K562 (cell line): ENCODE results near the gene C4orf17. TPM values are rescaled to one million over a fixed set of nuclear protein-coding genes. Genes with fewer than 3 reads are reported as not detected.

Source experiments
- ATAC-seq: fragments of 200-7000 bp; cut with Tn5 transposase; 3 replicates; pipeline ENCODE4 v1.9.1; 2020; ENCODE audit warnings: moderate library complexity
- BruUV-seq: library from RNA; stranded (reverse); fragments of 400-500 nt; replicated peaks from 2 replicates; lab custom pipeline; 2021; lab: Mats Ljungman, UMichigan
- CTCF ChIA-PET: fragments of 300-600 bp; formaldehyde crosslinking; extraction: SDS; loops from one replicate; lab custom pipeline; 2021; ENCODE audit warnings: low intra/inter-chr PET ratio; lab: Yijun Ruan, JAX
- POLR2A ChIA-PET: fragments of 300-600, 350-650 bp; sonication (Branson Sonifier 250); formaldehyde crosslinking; extraction: SDS; loops from one replicate; lab custom pipeline; 2021; ENCODE audit warnings: antibody characterized with exemption, inconsistent platforms; lab: Yijun Ruan, JAX
- DNase-seq, 4 experiments: peaks; one replicate each; pipeline versions ENCODE4 v3.0.0 to v3.0.0-alpha.2; 2011 to 2018; ENCODE audit warnings: low spot score in 3 of 4, mixed read lengths in 3 of 4; ENCODE audit errors: extremely low read depth in 1 of 4
- FAIRE-seq: peaks from 2 replicates; lab custom pipeline; 2011; peaks lifted over from hg19 to GRCh38; lab: Jason Lieb, UNC
- H2AFZ ChIP-seq: 2 replicates; pipeline ENCODE4 v1.6.0; 2011; ENCODE audit warnings: low read depth, low read length, control low read depth, inconsistent platforms
- H3K27ac ChIP-seq: fragments of 200-600 bp; 3 replicates; pipeline ENCODE4 v1.8.0; 2011; ENCODE audit warnings: low read depth, mild to moderate bottlenecking, control low read depth, inconsistent platforms, low read length, moderate library complexity, mixed read lengths; ENCODE audit errors: extremely low read depth
- H3K27me3 ChIP-seq, 2 experiments: fragments of 300-600 bp in 1 of 2; 2 replicates in 1 of 2; 3 replicates in 1 of 2; pipeline versions ENCODE4 v1.6.0 to v1.8.0; 2011; ENCODE audit warnings: inconsistent platforms in 2 of 2, low read length in 2 of 2, mild to moderate bottlenecking in 1 of 2, mixed read lengths in 1 of 2, moderate library complexity in 1 of 2; ENCODE audit not compliant: control insufficient read depth in 2 of 2, insufficient read depth in 2 of 2
- H3K36me3 ChIP-seq: fragments of 300-600 bp; 3 replicates; pipeline ENCODE4 v1.8.0; 2011; ENCODE audit warnings: mild to moderate bottlenecking, low read length, inconsistent platforms; ENCODE audit not compliant: control insufficient read depth, insufficient read depth
- H3K4me1 ChIP-seq, 2 experiments: fragments of 200-600 bp in 1 of 2; replicated peaks in 1 of 2; 2 replicates in 1 of 2; 3 replicates in 1 of 2; pipeline versions ENCODE4 v1.5.1 to v1.8.0; 2011; ENCODE audit warnings: inconsistent platforms in 2 of 2, low read length in 2 of 2, mild to moderate bottlenecking in 1 of 2, mixed read lengths in 1 of 2, moderate library complexity in 1 of 2; ENCODE audit not compliant: control insufficient read depth in 2 of 2, insufficient read depth in 2 of 2
- H3K4me2 ChIP-seq: 2 replicates; pipeline ENCODE4 v1.6.1; 2011; ENCODE audit warnings: low read length, control low read depth, inconsistent platforms, mixed read lengths; ENCODE audit not compliant: insufficient read depth
- H3K4me3 ChIP-seq: fragments of 200-600 bp; sonication (generic), shearing (Covaris generic); 2 replicates; pipeline ENCODE4 v1.5.1; 2016; ENCODE audit warnings: control low read depth, inconsistent platforms
- H3K79me2 ChIP-seq: fragments of 200-600 bp; 3 replicates; pipeline ENCODE4 v1.8.0; 2011; ENCODE audit warnings: low read length, inconsistent platforms; ENCODE audit not compliant: control insufficient read depth, insufficient read depth
- H3K9ac ChIP-seq, 2 experiments: 2 replicates each; pipeline versions ENCODE4 v1.6.0 to v1.6.1; 2011; ENCODE audit warnings: low read depth in 2 of 2, low read length in 2 of 2, control low read depth in 1 of 2, inconsistent platforms in 1 of 2, mild to moderate bottlenecking in 1 of 2, mixed read lengths in 1 of 2; ENCODE audit not compliant: insufficient read depth in 1 of 2
- H3K9me1 ChIP-seq: one replicate; pipeline ENCODE4 v1.6.0; 2011; ENCODE audit warnings: inconsistent platforms, mild to moderate bottlenecking, low read length, moderate library complexity; ENCODE audit not compliant: control insufficient read depth, insufficient read depth
- H3K9me3 ChIP-seq: replicated peaks from 2 replicates; pipeline ENCODE4 v1.5.1; 2011; ENCODE audit warnings: low read depth, low read length, inconsistent platforms; ENCODE audit not compliant: control insufficient read depth, insufficient read depth
- H4K20me1 ChIP-seq: replicated peaks from 2 replicates; pipeline ENCODE4 v1.6.1; 2011; ENCODE audit warnings: low read length, inconsistent platforms, mixed read lengths; ENCODE audit not compliant: control insufficient read depth, insufficient read depth
- CBX1 ChIP-seq: sonication (generic); IDR thresholded peaks from 2 replicates; pipeline ENCODE4 v1.6.1; 2016; ENCODE audit warnings: antibody characterized with exemption, low read depth, mild to moderate bottlenecking
- CHD4 ChIP-seq: fragments of 200-600 bp; sonication (generic); IDR thresholded peaks from 3 replicates; pipeline ENCODE4 v1.6.1; 2012; ENCODE audit warnings: low read depth, mild to moderate bottlenecking, mixed read lengths, low read length, inconsistent platforms; ENCODE audit not compliant: insufficient read depth, insufficient replicate concordance, poor library complexity, severe bottlenecking
- FOXO4 ChIP-seq: fragments of 450-650 bp; formaldehyde crosslinking; IDR thresholded peaks from 2 replicates; pipeline ENCODE4 v1.4.0; 2020; ENCODE audit warnings: mild to moderate bottlenecking, moderate library complexity
- HNRNPH1 ChIP-seq: fragments of 200-400 bp; formaldehyde crosslinking; optimal IDR thresholded peaks from 2 replicates; pipeline ENCODE3; 2017; ENCODE audit warnings: low read depth, mild to moderate bottlenecking, low read length, moderate library complexity
- HOMEZ ChIP-seq: fragments of 250-450 bp; sonication (Bioruptor Pico); IDR thresholded peaks from 2 replicates; pipeline ENCODE4 v1.4.0; 2020; ENCODE audit warnings: mild to moderate bottlenecking, moderate library complexity
- KAT8 ChIP-seq: fragments of 450-650 bp; IDR thresholded peaks from 2 replicates; pipeline ENCODE4 v1.6.1; 2016; ENCODE audit warnings: low read depth, mild to moderate bottlenecking
- MCM2 ChIP-seq: fragments of 450-650 bp; IDR thresholded peaks from 2 replicates; pipeline ENCODE4 v1.6.1; 2017; ENCODE audit warnings: low read depth, mild to moderate bottlenecking
- NCOA4 ChIP-seq: fragments of 450-650 bp; IDR thresholded peaks from 2 replicates; pipeline ENCODE4 v1.6.1; 2018; ENCODE audit warnings: mild to moderate bottlenecking; ENCODE audit not compliant: partially characterized antibody
- RUNX1 ChIP-seq: sonication (generic); IDR thresholded peaks from 2 replicates; pipeline ENCODE4 v1.6.1; 2016; ENCODE audit warnings: antibody characterized with exemption, low read depth
- ZNF212 ChIP-seq: fragments of 450-650 bp; formaldehyde crosslinking; IDR thresholded peaks from 2 replicates; pipeline ENCODE4 v1.4.0; 2020; ENCODE audit warnings: mild to moderate bottlenecking
- ZNF239 ChIP-seq: fragments of 250-450 bp; sonication (Bioruptor Pico); IDR thresholded peaks from 2 replicates; pipeline ENCODE4 v1.4.0; 2020; ENCODE audit warnings: mild to moderate bottlenecking
- ZNF586 ChIP-seq: fragments of 450-650 bp; formaldehyde crosslinking; conservative IDR thresholded peaks from 2 replicates; pipeline ENCODE4 v1.4.0; 2020; ENCODE audit warnings: mild to moderate bottlenecking, moderate library complexity
- ZNF644 ChIP-seq: fragments of 200-800 bp; sonication (Bioruptor generic); IDR thresholded peaks from 2 replicates; pipeline ENCODE4 v1.6.1; 2016; ENCODE audit warnings: low read depth, missing genetic modification characterization, missing compliant biosample characterization
- ZNF785 ChIP-seq: fragments of 250-450 bp; sonication (Bioruptor Pico); IDR thresholded peaks from 2 replicates; pipeline ENCODE4 v1.4.0; 2020; ENCODE audit warnings: mild to moderate bottlenecking
- WGBS: fragments of 100-300 bp; shearing (Covaris generic); methylation state at CpG from one replicate; pipeline ENCODE4 v1.1.6; 2016; ENCODE audit warnings: low coverage, mixed read lengths; ENCODE audit not compliant: insufficient coverage; ENCODE audit errors: missing lambda C conversion rate; 5-methylcytosine and 5-hydroxymethylcytosine counted together
- in situ Hi-C: fragments of 300-500 bp; cut with MboI; formaldehyde crosslinking; loops from 4 replicates; pipeline ENCODE4 v1.15.0; 2018; ENCODE audit warnings: inconsistent platforms, mixed read lengths
- intact Hi-C: fragments of 100-400 bp; cut with micrococcal nuclease; formaldehyde crosslinking; loops from 2 replicates; pipeline ENCODE4 v1.14.2; 2022
- polyA plus RNA-seq, 8 experiments: library from polyadenylated mRNA; depleted of rRNA in 4 of 8; stranded (reverse) in 5 of 8; unstranded in 3 of 8; fragments of >200 nt; fragmentation: Nextera tagmentation in 2 of 8; fragmentation: Illumina TruSeq in 1 of 8; extraction: Ambion mirVana in 2 of 8; extraction: Trizol in 1 of 8; gene quantifications; 2 replicates each; pipeline versions ENCODE4 v1.2.1 to v1.2.3, GENCODE V29; 2011 to 2014; ENCODE audit warnings: inconsistent platforms in 1 of 8, missing spikeins in 1 of 8
- total RNA-seq, 7 experiments: library from RNA; depleted of rRNA in 6 of 7; stranded (reverse); fragments of >200 nt in 6 of 7; fragmentation: Illumina TruSeq in 2 of 7; extraction: Trizol in 2 of 7; gene quantifications; 2 replicates each; pipeline versions ENCODE4 v1.2.1 to v1.2.3, GENCODE V29; 2011 to 2021; ENCODE audit warnings: low replicate concordance in 1 of 7
- TF ChIP-seq, protein P1 (sequence below), 2 experiments: IDR thresholded peaks in 1 of 2; conservative IDR thresholded peaks in 1 of 2; 2 replicates each; pipeline ENCODE4 v1.6.1; 2016; ENCODE audit warnings: low read depth in 2 of 2, mild to moderate bottlenecking in 1 of 2, missing compliant biosample characterization in 1 of 2, missing genetic modification characterization in 1 of 2, moderate library complexity in 1 of 2
- TF ChIP-seq, protein P2 (sequence below): fragments of 250-450 bp; sonication (Bioruptor Pico); IDR thresholded peaks from 2 replicates; pipeline ENCODE4 v1.8.0; 2021; ENCODE audit warnings: moderate library complexity, mild to moderate bottlenecking, inconsistent platforms

The C4orf17 gene
- total and polyA plus RNA-seq, 9 of the 15 experiments (the other 6 are each of a cell fraction or from before 2014, with no cell fraction given): not detected

GRCh38 chr4:99591757-99592156 is 80.9 kb downstream of the C4orf17 start:
- no peak overlapping the region for H3K4me3 ChIP-seq
- BruUV-seq: no TSS peak
- DNase-seq (no peak), ATAC-seq (no peak), FAIRE-seq (no peak)
- in situ Hi-C loops (no loop called here), intact Hi-C loops (no loop called here)
- H2AFZ ChIP-seq: no peak overlapping the region
- no peak overlapping the region for H3K4me2 ChIP-seq
- H4K20me1 ChIP-seq: no peaks in the 10 kb centered on the region
- ChIA-PET POLR2A (no interaction called here), CTCF (no interaction called here)
- H3K36me3 ChIP-seq: no peaks in the 10 kb centered on the region
- no peaks in the 10 kb centered on the region for H3K9me1 ChIP-seq
- no peaks in the 10 kb centered on the region for H3K4me1 ChIP-seq
- no peaks in the 10 kb centered on the region for H3K9me3 ChIP-seq
- no peak overlapping the region for H3K9ac ChIP-seq
- no peak overlapping the region for H3K27ac ChIP-seq
- no peaks in the 10 kb centered on the region for H3K79me2 ChIP-seq
- WGBS: 23% methylated on average over 3 of the region's 3 CpGs
- H3K27me3 ChIP-seq: no peaks in the 10 kb centered on the region; a peak in 1 of 5 replicates
- no peak for TF ChIP-seq HNRNPH1
- no peak for TF ChIP-seq HOMEZ (CRISPR knock-in tag)
- TF ChIP-seq, protein P1, sequence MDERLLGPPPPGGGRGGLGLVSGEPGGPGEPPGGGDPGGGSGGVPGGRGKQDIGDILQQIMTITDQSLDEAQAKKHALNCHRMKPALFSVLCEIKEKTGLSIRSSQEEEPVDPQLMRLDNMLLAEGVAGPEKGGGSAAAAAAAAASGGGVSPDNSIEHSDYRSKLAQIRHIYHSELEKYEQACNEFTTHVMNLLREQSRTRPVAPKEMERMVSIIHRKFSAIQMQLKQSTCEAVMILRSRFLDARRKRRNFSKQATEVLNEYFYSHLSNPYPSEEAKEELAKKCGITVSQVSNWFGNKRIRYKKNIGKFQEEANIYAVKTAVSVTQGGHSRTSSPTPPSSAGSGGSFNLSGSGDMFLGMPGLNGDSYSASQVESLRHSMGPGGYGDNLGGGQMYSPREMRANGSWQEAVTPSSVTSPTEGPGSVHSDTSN (CRISPR knock-in tag; IDR thresholded peaks at IDR 0.05; ENCODE audit: low read depth): no peak
- TF ChIP-seq, protein P1 (tag; conservative IDR thresholded peaks at IDR 0.05; ENCODE audit: low read depth): no peak
- no peak for TF ChIP-seq MCM2
- TF ChIP-seq, protein P2, sequence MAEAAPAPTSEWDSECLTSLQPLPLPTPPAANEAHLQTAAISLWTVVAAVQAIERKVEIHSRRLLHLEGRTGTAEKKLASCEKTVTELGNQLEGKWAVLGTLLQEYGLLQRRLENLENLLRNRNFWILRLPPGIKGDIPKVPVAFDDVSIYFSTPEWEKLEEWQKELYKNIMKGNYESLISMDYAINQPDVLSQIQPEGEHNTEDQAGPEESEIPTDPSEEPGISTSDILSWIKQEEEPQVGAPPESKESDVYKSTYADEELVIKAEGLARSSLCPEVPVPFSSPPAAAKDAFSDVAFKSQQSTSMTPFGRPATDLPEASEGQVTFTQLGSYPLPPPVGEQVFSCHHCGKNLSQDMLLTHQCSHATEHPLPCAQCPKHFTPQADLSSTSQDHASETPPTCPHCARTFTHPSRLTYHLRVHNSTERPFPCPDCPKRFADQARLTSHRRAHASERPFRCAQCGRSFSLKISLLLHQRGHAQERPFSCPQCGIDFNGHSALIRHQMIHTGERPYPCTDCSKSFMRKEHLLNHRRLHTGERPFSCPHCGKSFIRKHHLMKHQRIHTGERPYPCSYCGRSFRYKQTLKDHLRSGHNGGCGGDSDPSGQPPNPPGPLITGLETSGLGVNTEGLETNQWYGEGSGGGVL (CRISPR knock-in tag): no peak
- no peak for TF ChIP-seq CBX1
- TF ChIP-seq ZNF644 (tag): no peak
- no peak for TF ChIP-seq ZNF586
- no peak for TF ChIP-seq ZNF212 (CRISPR knock-in tag)
- no peak for TF ChIP-seq ZNF785
- no peak for TF ChIP-seq ZNF239
- TF ChIP-seq KAT8: no peak
- TF ChIP-seq FOXO4 (CRISPR knock-in tag): no peak
- TF ChIP-seq NCOA4: no peak
- no peak for TF ChIP-seq RUNX1
- TF ChIP-seq CHD4: no peak
